Activated CD8-positive, alpha-beta memory T cell treated with anti-CD3 and anti-CD28 coated beads, Interleukin-2, amount 10 ng/mL, durations not matched to agents 7 days and 5 days (primary cell): ENCODE measurements around the gene PER2. TPM values are rescaled to one million over a fixed set of nuclear protein-coding genes. Genes with fewer than 3 reads are reported as not detected.
"Not testable (repeated sequence)": the region's sequence is repeated elsewhere in the genome, so short reads cannot be mapped to it uniquely, and the experiment has no call there.

Source experiments
- ATAC-seq: fragments of 150-1000 bp; cut with Tn5 transposase; one replicate; pipeline ENCODE4 v1.10.0; 2021; ENCODE audit warnings: moderate library complexity
- CTCF ChIA-PET: fragments of 350-600 bp; sonication (Branson Sonifier 250); formaldehyde crosslinking; loops from one replicate; lab custom pipeline; 2021; ENCODE audit warnings: antibody characterized with exemption; lab: Charles Lee
- DNase-seq: peaks from one replicate; pipeline ENCODE4 v3.0.0-alpha.2; 2020
- H3K27ac Mint-ChIP-seq: one replicate; pipeline ENCODE4 v1.8.0; 2021; ENCODE audit warnings: mild to moderate bottlenecking, mixed read lengths
- H3K27me3 Mint-ChIP-seq: one replicate; pipeline ENCODE4 v1.8.0; 2021; ENCODE audit warnings: mixed read lengths
- H3K36me3 Mint-ChIP-seq: one replicate; pipeline ENCODE4 v1.8.0; 2021; ENCODE audit warnings: mild to moderate bottlenecking, mixed read lengths
- H3K4me1 Mint-ChIP-seq: one replicate; pipeline ENCODE4 v1.8.0; 2021; ENCODE audit warnings: mixed read lengths
- H3K4me3 Mint-ChIP-seq: one replicate; pipeline ENCODE4 v1.8.0; 2021; ENCODE audit warnings: mild to moderate bottlenecking, moderate library complexity, mixed read lengths
- H3K9me3 Mint-ChIP-seq: one replicate; pipeline ENCODE4 v1.8.0; 2022; ENCODE audit warnings: low read depth, mixed read lengths
- total RNA-seq, 2 experiments: library from RNA; stranded (reverse); gene quantifications; one replicate each; pipeline ENCODE4 v1.2.3, GENCODE V29; 2021

Gene PER2
- total RNA-seq, 2 experiments from 2014 or later = 9.1 to 11.5 TPM

- CTCF ChIA-PET, H3K36me3 Mint-ChIP-seq, H3K27me3 Mint-ChIP-seq, H3K27ac Mint-ChIP-seq, H3K9me3 Mint-ChIP-seq, H3K4me3 Mint-ChIP-seq, DNase-seq, ATAC-seq: not testable (repeated sequence)
- peaks cover 18% of the 10 kb centered on the region for H3K4me1 Mint-ChIP-seq
These were observed 35.8 kb upstream of the PER2 start for GRCh38 chr2:238324248-238324647.

DNA sequence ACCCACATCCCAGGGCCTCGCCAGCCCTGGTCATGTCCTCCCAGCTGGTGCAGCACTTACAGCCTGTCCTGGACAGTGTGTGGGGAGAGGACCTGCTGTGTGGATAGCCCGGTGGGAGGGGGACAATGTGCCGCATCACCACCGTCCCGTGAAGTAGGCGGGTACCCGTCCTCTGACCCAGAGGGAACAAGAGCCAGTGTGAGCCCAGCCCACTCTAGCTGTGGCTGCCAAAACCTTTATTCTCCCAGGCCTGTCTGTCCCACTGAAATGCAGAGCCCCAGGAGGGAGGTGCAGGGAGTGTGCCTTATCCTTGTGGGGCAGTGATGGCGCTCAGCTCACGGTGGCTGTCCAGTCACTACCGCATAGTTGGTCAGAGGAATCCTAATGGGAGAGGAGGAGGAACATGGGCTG is 33.6 kb upstream of the PER2 start:
- no peak for ATAC-seq
- Mint-ChIP-seq H3K36me3 (no peaks in the 10 kb centered on the region), H3K4me1 (peaks cover 18% of the 10 kb centered on the region), H3K27me3 (peaks cover 9% of the 10 kb centered on the region), H3K9me3 (no peaks in the 10 kb centered on the region), H3K27ac (no peak overlapping the region), H3K4me3 (no peak overlapping the region)
- CTCF ChIA-PET = interaction anchor here (0.9 to 1.4 kb wide), 2 partner anchors 11 to 20 kb away, joined by 3 to 5 read pairs; no protein-coding TSS in a partner anchor
- no peak for DNase-seq

GRCh38 chr2:238321467-238321866 is 33.1 kb upstream of the PER2 start:
- DNase-seq = no peak
- Mint-ChIP-seq H3K27ac (no peak overlapping the region), H3K27me3 (peaks cover 11% of the 10 kb centered on the region), H3K9me3 (no peaks in the 10 kb centered on the region), H3K4me1 (peaks cover 18% of the 10 kb centered on the region), H3K4me3 (peak overlapping the region; percentile 65), H3K36me3 (no peaks in the 10 kb centered on the region)
- no peak for ATAC-seq
- CTCF ChIA-PET = interaction anchor here (1.4 kb wide), 1 partner anchor 11 kb away, joined by 5 read pairs; no protein-coding TSS in a partner anchor

DNA sequence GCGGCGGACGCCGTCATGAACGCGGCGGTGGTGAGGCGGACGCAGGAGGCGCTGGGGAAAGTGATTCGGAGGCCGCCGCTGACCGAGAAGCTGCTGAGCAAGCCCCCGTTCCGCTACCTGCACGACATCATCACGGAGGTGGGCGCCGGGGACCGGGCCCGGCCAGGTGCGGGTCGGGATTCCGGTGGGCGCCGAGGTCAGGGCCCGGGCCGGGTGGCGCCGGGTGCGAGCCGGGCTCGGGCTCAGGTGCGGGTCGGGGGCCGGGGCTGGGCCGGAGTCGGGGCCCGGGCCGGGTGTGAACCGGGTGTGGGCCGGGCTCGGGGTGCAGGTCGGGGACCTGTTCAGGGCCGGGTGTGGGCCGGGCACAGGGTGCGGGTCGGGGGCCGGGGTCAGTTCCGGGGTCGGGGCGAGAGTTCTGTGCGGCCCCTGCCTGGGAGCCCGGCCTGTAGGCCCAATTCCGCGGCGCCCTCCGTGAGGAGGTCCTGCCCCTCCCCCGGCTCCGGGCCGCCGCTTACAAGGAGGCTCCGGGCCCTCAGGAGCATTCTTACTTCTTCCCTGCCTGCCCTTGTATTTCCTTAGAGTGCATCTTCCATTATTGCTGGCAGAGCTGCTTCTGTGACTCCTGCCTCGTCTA is 32.4 kb upstream of the PER2 start:
- DNase-seq (no peak), ATAC-seq (peak; percentile 48)
- Mint-ChIP-seq H3K4me1 (peaks cover 18% of the 10 kb centered on the region), H3K9me3 (no peaks in the 10 kb centered on the region), H3K4me3 (peak overlapping the region; percentile 65), H3K27ac (no peak overlapping the region), H3K36me3 (no peaks in the 10 kb centered on the region), H3K27me3 (peaks cover 14% of the 10 kb centered on the region)
- CTCF ChIA-PET = interaction anchor here (1.4 kb wide), 1 partner anchor 10 kb away, joined by 5 read pairs; no protein-coding TSS in a partner anchor

- no peaks in the 10 kb centered on the region for H3K9me3 Mint-ChIP-seq
- H3K27ac Mint-ChIP-seq = no peak within 1 kb of the TSS
- CTCF ChIA-PET = interaction anchor here (1.4 kb wide), 1 partner anchor 10 kb away, joined by 5 read pairs; no protein-coding TSS in a partner anchor
- peaks cover 16% of the 10 kb centered on the region for H3K4me1 Mint-ChIP-seq
- peak within 1 kb of the TSS; percentile 65 for H3K4me3 Mint-ChIP-seq
- ATAC-seq = peak; percentile 96
- no peaks in the 10 kb centered on the region for H3K36me3 Mint-ChIP-seq
- peaks cover 16% of the 10 kb centered on the region for H3K27me3 Mint-ChIP-seq
- peak; percentile 86 for DNase-seq
These were observed 31.8 kb upstream of the PER2 start, which contains the start of gene TRAF3IP1 for GRCh38 chr2:238320246-238320647. Gene TRAF3IP1 (plus strand): TSS chr2:238320518. CDS start chr2:238320663, 145 bp downstream.

DNA sequence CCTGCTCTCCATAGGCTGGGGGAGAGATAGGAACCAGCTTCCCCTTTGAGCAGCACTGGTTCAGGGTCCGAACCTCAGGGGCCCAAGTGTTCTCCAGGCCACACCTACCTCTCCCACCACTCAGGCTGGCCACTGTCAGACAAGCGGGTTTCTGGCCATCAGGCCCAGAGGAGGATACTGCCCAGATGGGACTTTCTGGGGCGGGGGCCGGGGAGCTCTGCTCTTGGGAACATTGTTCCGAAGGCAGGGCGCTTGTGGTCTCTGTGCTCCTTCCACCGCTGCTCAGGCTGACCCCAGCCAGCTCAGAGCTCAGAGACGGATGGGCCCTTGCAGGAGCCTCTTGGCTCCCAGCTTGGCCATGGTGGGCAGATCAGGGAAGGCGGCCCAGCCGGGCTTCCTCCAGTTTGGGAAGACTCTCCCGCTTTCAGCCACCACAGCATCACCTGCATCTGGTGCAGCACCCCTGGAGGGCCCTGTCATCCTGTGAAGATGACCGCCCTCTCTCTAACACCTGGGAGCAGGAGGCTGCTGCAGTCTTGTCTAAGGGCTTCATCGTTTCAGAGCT is 26.7 kb upstream of the PER2 start:
- Mint-ChIP-seq H3K36me3 (no peaks in the 10 kb centered on the region), H3K4me3 (no peak overlapping the region), H3K27me3 (peaks cover 16% of the 10 kb centered on the region), H3K9me3 (no peaks in the 10 kb centered on the region), H3K4me1 (peaks cover 4% of the 10 kb centered on the region), H3K27ac (no peak overlapping the region)
- no peak for DNase-seq
- CTCF ChIA-PET = no interaction called here
- ATAC-seq = no peak

DNA sequence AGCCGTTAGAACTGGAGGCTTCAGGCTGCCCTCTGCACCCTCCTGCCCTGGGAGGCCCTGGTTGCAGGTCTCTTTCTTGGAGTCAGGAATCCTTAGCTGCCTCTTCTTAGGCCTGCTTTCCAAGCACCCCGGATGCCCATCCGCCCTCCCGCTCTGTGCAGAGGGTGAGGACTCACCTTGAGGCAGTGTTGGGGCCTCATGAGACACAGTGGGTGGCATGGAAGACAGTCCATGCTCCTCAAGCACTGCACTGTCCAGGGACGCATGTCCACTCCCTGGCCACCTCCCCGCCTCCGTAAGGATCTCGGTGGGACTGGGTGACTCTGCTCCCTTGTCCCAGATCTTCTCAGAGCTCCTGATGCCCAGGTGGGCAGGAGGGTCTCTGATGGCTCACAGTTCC is 26.2 kb upstream of the PER2 start:
- DNase-seq (no peak), ATAC-seq (no peak)
- Mint-ChIP-seq H3K4me3 (no peak overlapping the region), H3K27ac (no peak overlapping the region), H3K9me3 (no peaks in the 10 kb centered on the region), H3K4me1 (no peaks in the 10 kb centered on the region), H3K36me3 (no peaks in the 10 kb centered on the region), H3K27me3 (peaks cover 16% of the 10 kb centered on the region)
- CTCF ChIA-PET = interaction anchor here (0.7 kb wide), 1 partner anchor 1070 kb away, joined by 3 read pairs; no protein-coding TSS in a partner anchor

DNA sequence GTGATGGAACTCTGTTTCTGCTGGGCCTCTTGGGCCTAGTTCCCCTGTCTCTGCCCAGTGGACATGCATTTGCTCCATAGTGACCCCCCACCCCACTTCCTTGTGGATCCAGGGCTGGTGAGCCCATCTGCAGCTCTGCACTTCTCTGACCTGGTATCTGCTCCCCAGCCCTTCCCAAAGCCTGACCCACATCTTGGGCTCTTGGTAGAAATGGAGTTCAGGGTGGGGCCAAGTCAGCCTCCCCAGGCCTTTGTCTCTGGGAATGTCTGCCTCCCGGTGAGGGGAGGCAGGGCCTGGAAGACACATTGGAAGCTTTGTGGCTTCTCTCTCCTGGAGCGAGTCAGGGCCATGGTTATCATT is 25.6 kb upstream of the PER2 start:
- CTCF ChIA-PET = no interaction called here
- Mint-ChIP-seq H3K9me3 (no peaks in the 10 kb centered on the region), H3K4me1 (no peaks in the 10 kb centered on the region), H3K4me3 (no peak overlapping the region), H3K27ac (no peak overlapping the region), H3K27me3 (peaks cover 16% of the 10 kb centered on the region), H3K36me3 (no peaks in the 10 kb centered on the region)
- ATAC-seq = no peak
- DNase-seq = no peak

DNA sequence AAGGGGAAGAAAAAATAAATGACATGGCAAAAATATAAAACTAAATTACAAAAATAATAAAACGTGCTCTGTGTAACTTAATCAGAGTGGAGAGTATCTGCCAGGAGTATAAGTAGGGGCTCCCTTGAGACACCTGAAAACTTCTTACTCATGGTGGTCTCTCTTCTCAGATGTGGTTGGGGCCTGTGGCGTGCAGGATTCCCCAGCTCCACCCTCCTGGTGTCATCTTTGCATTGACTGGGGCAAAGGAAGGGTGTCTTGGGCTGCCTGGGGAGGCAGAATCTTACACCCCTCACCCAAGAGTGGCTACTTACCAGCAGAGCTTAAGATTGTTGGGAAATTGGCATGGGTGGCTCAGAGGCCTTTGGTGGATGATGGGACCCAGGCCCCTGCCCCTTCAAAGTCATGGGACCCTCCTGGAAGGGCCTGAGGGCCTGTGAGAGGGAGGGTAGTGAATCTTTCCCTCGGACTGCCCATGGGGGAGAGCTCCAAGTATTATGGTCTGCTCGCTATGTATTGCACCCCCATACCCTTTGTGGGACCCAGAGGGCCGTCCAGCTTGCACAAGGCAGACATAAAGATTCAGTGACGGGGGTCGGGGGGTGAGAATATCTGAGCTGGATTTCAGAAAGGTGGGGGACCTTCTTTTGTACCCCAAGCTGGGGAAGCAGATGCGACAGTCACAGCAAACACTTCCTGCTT is 25.0 kb upstream of the PER2 start:
- no peaks in the 10 kb centered on the region for H3K9me3 Mint-ChIP-seq
- H3K27me3 Mint-ChIP-seq = peaks cover 16% of the 10 kb centered on the region
- H3K4me1 Mint-ChIP-seq = no peaks in the 10 kb centered on the region
- no peak for DNase-seq
- H3K27ac Mint-ChIP-seq = no peak overlapping the region
- no peak for ATAC-seq
- no peaks in the 10 kb centered on the region for H3K36me3 Mint-ChIP-seq
- H3K4me3 Mint-ChIP-seq = no peak overlapping the region
- CTCF ChIA-PET = no interaction called here

DNA sequence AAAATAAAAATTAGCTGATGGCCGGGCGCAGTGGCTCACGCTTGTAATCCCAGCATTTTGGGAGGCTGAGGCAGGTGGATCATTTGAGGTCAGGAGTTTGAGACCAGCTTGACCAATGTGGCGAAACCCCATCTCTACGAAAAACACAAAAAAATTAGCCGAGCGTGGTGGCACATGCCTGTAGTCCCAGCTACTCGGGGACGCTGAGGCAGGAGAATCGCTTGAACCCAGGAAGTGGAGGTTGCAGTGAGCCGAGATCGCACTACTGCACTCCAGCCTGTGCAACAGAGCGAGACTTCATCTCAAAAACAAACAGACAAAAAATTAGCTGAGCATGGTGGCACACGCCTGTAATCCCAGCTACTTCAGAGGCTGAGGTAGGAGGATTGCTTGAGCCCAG is 22.3 kb upstream of the PER2 start:
- not testable (repeated sequence) for H3K27me3 Mint-ChIP-seq, H3K27ac Mint-ChIP-seq, H3K4me1 Mint-ChIP-seq, ATAC-seq, H3K36me3 Mint-ChIP-seq, H3K9me3 Mint-ChIP-seq, H3K4me3 Mint-ChIP-seq, DNase-seq
- CTCF ChIA-PET = interaction anchor here (2.2 kb wide), 1 partner anchor 10 kb away, joined by 5 read pairs; no protein-coding TSS in a partner anchor

- ATAC-seq = peak; percentile 33
- no peak overlapping the region for H3K4me3 Mint-ChIP-seq
- H3K36me3 Mint-ChIP-seq = no peaks in the 10 kb centered on the region
- no peak overlapping the region for H3K27ac Mint-ChIP-seq
- peaks cover 4% of the 10 kb centered on the region for H3K27me3 Mint-ChIP-seq
- CTCF ChIA-PET = interaction anchor here (1.5 kb wide), 1 partner anchor 477 kb away, joined by 5 read pairs; no protein-coding TSS in a partner anchor
- no peaks in the 10 kb centered on the region for H3K9me3 Mint-ChIP-seq
- H3K4me1 Mint-ChIP-seq = no peaks in the 10 kb centered on the region
- no peak for DNase-seq
These were observed 19.8 kb upstream of the PER2 start for GRCh38 chr2:238308177-238308576.

DNA sequence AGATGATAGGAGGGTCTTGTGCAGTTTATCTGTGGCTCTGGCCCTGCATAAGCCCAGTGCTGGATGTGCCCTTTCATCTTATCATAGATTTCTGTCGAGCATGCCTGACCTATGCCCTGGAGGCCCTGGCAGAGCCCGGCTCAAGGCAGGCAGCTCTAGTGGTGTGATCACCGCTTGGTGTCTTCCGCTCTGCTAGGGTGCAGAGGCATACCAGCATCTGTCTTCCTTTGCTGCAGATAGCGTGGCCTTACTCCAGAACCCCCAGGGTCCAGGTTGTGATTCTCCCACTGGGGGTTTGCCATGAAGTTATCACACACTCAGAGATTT is 18.2 kb upstream of the PER2 start:
- Mint-ChIP-seq H3K36me3 (no peaks in the 10 kb centered on the region), H3K9me3 (no peaks in the 10 kb centered on the region), H3K4me1 (no peaks in the 10 kb centered on the region), H3K4me3 (no peak overlapping the region), H3K27me3 (peaks cover 10% of the 10 kb centered on the region), H3K27ac (no peak overlapping the region)
- DNase-seq (no peak), ATAC-seq (no peak)
- CTCF ChIA-PET = no interaction called here

DNA sequence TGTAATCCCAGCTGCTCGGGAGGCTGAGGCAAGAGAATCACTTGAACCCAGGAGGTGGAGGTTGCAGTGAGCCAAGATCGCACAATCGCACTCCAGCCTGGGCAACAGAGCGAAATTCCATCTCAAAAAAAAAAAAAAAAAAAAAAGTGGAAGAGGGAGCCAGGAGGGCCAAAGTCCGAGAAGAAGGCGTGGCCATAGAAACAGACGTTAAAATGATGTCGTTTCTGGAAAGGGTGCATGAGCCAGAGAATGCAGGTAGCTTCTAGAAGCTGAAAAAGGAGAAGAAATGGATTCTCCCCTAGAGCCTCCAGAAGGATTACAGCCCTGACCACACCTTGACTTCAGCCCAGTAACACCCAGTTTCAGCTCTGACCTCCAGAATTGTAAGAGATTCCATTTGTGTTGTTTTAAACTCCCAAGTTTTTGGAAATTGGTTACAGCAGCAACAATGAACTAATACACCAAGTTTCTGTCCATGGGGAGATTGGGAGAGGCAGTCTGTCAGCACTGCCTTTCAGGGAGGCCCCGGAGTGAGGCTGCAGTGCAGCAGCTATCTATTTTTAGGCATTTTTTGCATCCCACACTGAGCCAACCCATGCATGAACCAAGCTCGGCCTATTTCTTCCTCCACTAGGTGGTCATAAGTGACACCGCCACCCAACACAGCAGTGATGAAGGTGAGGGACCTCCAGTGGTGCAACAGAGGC is 17.7 kb upstream of the PER2 start:
- DNase-seq (no peak), ATAC-seq (no peak)
- H3K27ac Mint-ChIP-seq = no peak overlapping the region
- peaks cover 10% of the 10 kb centered on the region for H3K27me3 Mint-ChIP-seq
- no peaks in the 10 kb centered on the region for H3K4me1 Mint-ChIP-seq
- H3K36me3 Mint-ChIP-seq = no peaks in the 10 kb centered on the region
- no peak overlapping the region for H3K4me3 Mint-ChIP-seq
- CTCF ChIA-PET = no interaction called here
- no peaks in the 10 kb centered on the region for H3K9me3 Mint-ChIP-seq
